GM12873 (cell line): Measurements from ENCODE around the gene ASS1.

Source experiments
- CTCF ChIP-seq: IDR thresholded peaks from 2 replicates; pipeline ENCODE4 v1.5.1; 2012; ENCODE audit warnings: low read depth, mild to moderate bottlenecking, moderate library complexity, low read length, control low read depth; ENCODE audit not compliant: insufficient read depth; ENCODE audit errors: missing control alignments

The ASS1 gene

GRCh38 chr9:130467316-130467715 is 22.6 kb downstream of the ASS1 start:
- no peak for TF ChIP-seq CTCF

- TF ChIP-seq CTCF = no peak
These were observed 23.8 kb downstream of the ASS1 start for GRCh38 chr9:130468566-130468965.

- no peak for TF ChIP-seq CTCF
These were observed 25.5 kb downstream of the ASS1 start for GRCh38 chr9:130470269-130470668.

- no peak for TF ChIP-seq CTCF
These were observed 26.2 kb downstream of the ASS1 start for GRCh38 chr9:130470950-130471349.

- no peak for TF ChIP-seq CTCF
These were observed 26.8 kb downstream of the ASS1 start for GRCh38 chr9:130471411-130472183.

- TF ChIP-seq CTCF = no peak
These were observed 27.5 kb downstream of the ASS1 start for GRCh38 chr9:130472184-130472705.

GRCh38 chr9:130473009-130473408 is 28.2 kb downstream of the ASS1 start:
- no peak for TF ChIP-seq CTCF
